Progenitor cell of endocrine pancreas (in vitro differentiated cells): ENCODE data around the gene LPP. TPM values are rescaled to one million over a fixed set of nuclear protein-coding genes. Genes with fewer than 3 reads are reported as not detected.

Source experiments
- DNase-seq: peaks from one replicate; pipeline ENCODE4 v3.0.0; 2021; ENCODE audit warnings: low spot score; ENCODE audit not compliant: unreplicated experiment
- H3K27ac Mint-ChIP-seq: 2 replicates; pipeline ENCODE4 v1.8.0; 2021; ENCODE audit warnings: mild to moderate bottlenecking, moderate library complexity, mixed read lengths
- H3K27me3 Mint-ChIP-seq: 2 replicates; pipeline ENCODE4 v1.8.0; 2021; ENCODE audit warnings: mixed read lengths
- H3K36me3 Mint-ChIP-seq: 2 replicates; pipeline ENCODE4 v1.8.0; 2022; ENCODE audit warnings: mixed read lengths; ENCODE audit not compliant: insufficient read depth
- H3K4me1 Mint-ChIP-seq: 2 replicates; pipeline ENCODE4 v1.8.0; 2021; ENCODE audit warnings: low read depth, mixed read lengths
- H3K4me3 Mint-ChIP-seq: 2 replicates; pipeline ENCODE4 v1.8.0; 2021; ENCODE audit warnings: low read depth, mild to moderate bottlenecking, moderate library complexity, mixed read lengths
- H3K9me3 Mint-ChIP-seq: 2 replicates; pipeline ENCODE4 v1.8.0; 2021; ENCODE audit warnings: low read depth, mixed read lengths
- CTCF ChIP-seq: fragments of 200-600 bp; sonication (generic); IDR thresholded peaks from one replicate; pipeline ENCODE4 v1.5.0; 2021; ENCODE audit warnings: antibody characterized with exemption, mild to moderate bottlenecking; ENCODE audit not compliant: unreplicated experiment
- total RNA-seq: library from RNA; stranded (reverse); gene quantifications from 2 replicates; pipeline ENCODE4 v1.2.1, GENCODE V29; 2021

The LPP gene
- total RNA-seq, 1 donor from 2014 or later = 131 TPM

GRCh38 chr3:188926111-188926510, 772.2 kb downstream of the LPP start:
- Mint-ChIP-seq H3K9me3 (no peaks in the 10 kb centered on the region), H3K27me3 (peaks cover 4% of the 10 kb centered on the region), H3K4me1 (peaks cover 4% of the 10 kb centered on the region), H3K4me3 (no peak overlapping the region), H3K27ac (no peak overlapping the region), H3K36me3 (no peaks in the 10 kb centered on the region)
- no peak for DNase-seq
- no peak for TF ChIP-seq CTCF

- Mint-ChIP-seq H3K4me1 (peaks cover 2% of the 10 kb centered on the region), H3K27ac (no peak overlapping the region), H3K36me3 (no peaks in the 10 kb centered on the region), H3K27me3 (peaks cover 9% of the 10 kb centered on the region), H3K4me3 (no peak overlapping the region), H3K9me3 (no peaks in the 10 kb centered on the region)
- TF ChIP-seq CTCF = no peak
- DNase-seq = no peak
These were observed 773.0 kb downstream of the LPP start for GRCh38 chr3:188926741-188927511.

DNA sequence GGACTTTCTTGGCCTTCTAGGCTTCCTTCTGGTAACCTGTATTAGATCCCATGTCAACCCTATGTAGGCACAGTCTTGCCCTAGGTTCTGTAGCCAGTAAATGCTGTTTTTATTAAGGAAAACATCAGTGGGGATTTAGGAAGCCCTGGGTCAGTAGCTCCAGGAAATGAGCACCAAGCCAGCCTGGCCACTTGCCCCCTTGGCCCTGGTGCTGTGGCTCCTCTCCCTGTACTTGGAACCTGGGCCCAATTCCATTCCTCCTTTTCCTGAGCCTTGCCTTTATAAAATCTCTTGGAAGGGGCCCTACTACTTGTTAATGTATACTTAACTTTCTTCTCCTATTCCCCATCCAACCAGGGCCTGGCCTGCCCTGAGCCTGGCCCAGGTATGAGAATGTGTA, 774.0 kb downstream of the LPP start:
- H3K9me3 Mint-ChIP-seq = no peaks in the 10 kb centered on the region
- no peak overlapping the region for H3K27ac Mint-ChIP-seq
- peaks cover 9% of the 10 kb centered on the region for H3K27me3 Mint-ChIP-seq
- no peak overlapping the region for H3K4me3 Mint-ChIP-seq
- no peak for TF ChIP-seq CTCF
- no peaks in the 10 kb centered on the region for H3K4me1 Mint-ChIP-seq
- DNase-seq = no peak
- H3K36me3 Mint-ChIP-seq = no peaks in the 10 kb centered on the region

DNA sequence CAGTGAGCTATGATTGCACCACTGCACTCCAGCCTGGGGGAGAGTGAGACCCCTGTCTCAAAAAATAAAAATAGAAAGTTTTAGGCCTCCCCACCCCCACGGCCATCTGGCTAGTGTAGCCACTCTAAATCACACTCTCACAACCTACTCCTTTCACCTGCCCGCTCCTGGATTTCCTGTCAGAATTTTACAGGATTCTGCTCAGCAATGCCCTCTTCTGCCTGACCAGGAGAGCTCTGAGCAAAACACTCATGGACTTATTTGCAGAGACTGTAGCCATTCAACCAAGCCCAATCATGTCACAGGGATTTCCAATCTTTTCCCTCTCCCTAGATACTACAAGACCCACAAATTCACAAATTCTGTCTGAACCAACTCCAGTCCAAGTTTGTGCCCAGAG, 775.2 kb downstream of the LPP start:
- H3K27ac Mint-ChIP-seq = no peak overlapping the region
- no peaks in the 10 kb centered on the region for H3K36me3 Mint-ChIP-seq
- H3K9me3 Mint-ChIP-seq = no peaks in the 10 kb centered on the region
- peaks cover 9% of the 10 kb centered on the region for H3K27me3 Mint-ChIP-seq
- peak; percentile 29 for TF ChIP-seq CTCF
- H3K4me1 Mint-ChIP-seq = no peaks in the 10 kb centered on the region
- H3K4me3 Mint-ChIP-seq = no peak overlapping the region
- DNase-seq = no peak

DNA sequence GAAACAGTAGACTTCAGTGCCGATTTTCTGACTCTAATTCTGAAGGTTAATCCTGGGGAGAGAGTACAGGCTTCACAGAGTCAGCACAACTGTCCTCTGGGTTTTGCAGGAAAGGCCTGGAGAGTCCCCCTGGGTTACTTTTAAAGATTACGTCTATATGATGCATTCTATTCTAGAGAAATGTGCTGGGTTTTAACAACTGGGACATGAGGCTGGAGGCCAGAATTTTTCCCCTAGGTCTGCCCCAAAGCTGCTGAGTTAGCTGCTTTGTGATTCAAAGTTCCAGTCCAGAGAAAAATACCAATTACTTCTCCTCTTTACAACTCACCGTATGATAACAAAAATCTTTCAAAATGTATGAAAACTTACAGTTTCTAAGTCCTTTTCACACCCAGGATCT, 777.1 kb downstream of the LPP start:
- DNase-seq = no peak
- no peak for TF ChIP-seq CTCF
- peaks cover 13% of the 10 kb centered on the region for H3K27me3 Mint-ChIP-seq
- H3K36me3 Mint-ChIP-seq = no peaks in the 10 kb centered on the region
- no peaks in the 10 kb centered on the region for H3K9me3 Mint-ChIP-seq
- no peak overlapping the region for H3K27ac Mint-ChIP-seq
- no peaks in the 10 kb centered on the region for H3K4me1 Mint-ChIP-seq
- no peak overlapping the region for H3K4me3 Mint-ChIP-seq
